GM21526 (cell line): ENCODE measurements around the gene LGALS12.
"Not testable (repeated sequence)": the region's sequence is repeated elsewhere in the genome, so short reads cannot be mapped to it uniquely, and the experiment has no call there.

Source experiments
- ATAC-seq: cut with Tn5 transposase; IDR thresholded peaks from one replicate; pipeline ENCODE4 v1.9.1; 2021; ENCODE audit warnings: moderate library complexity; ENCODE audit not compliant: unreplicated experiment, low FRiP score

The LGALS12 gene

GRCh38 chr11:63504054-63504453, 1.8 kb upstream of the LGALS12 start:
- ATAC-seq, result no peak

- ATAC-seq, result no peak
These were observed 824 bp upstream of the LGALS12 start for GRCh38 chr11:63504933-63505586.

- no peak for ATAC-seq
These were observed 992 bp downstream of the LGALS12 start for GRCh38 chr11:63506876-63507275.

GRCh38 chr11:63507511-63507910, 1.6 kb downstream of the LGALS12 start:
- no peak for ATAC-seq

GRCh38 chr11:63508009-63508408, 2.1 kb downstream of the LGALS12 start:
- no peak for ATAC-seq

GRCh38 chr11:63508745-63509144, 2.9 kb downstream of the LGALS12 start:
- ATAC-seq, result no peak

- ATAC-seq, result no peak
These were observed 4.6 kb downstream of the LGALS12 start for GRCh38 chr11:63510360-63511047.

- no peak for ATAC-seq
These were observed 5.3 kb downstream of the LGALS12 start for GRCh38 chr11:63511048-63511748.

- no peak for ATAC-seq
These were observed 6.9 kb downstream of the LGALS12 start for GRCh38 chr11:63512816-63513215.

GRCh38 chr11:63516109-63516508, 10.2 kb downstream of the LGALS12 start:
- no peak for ATAC-seq

GRCh38 chr11:63517156-63517555, 11.3 kb downstream of the LGALS12 start:
- ATAC-seq, result no peak

GRCh38 chr11:63518548-63518947, 12.7 kb downstream of the LGALS12 start:
- ATAC-seq, result no peak

GRCh38 chr11:63520606-63521170, 14.8 kb downstream of the LGALS12 start:
- ATAC-seq, result no peak

- no peak for ATAC-seq
These were observed 16.0 kb downstream of the LGALS12 start for GRCh38 chr11:63521896-63522295.

- no peak for ATAC-seq
These were observed 17.3 kb downstream of the LGALS12 start for GRCh38 chr11:63523151-63523550.

GRCh38 chr11:63527667-63528066, 21.8 kb downstream of the LGALS12 start:
- no peak for ATAC-seq

GRCh38 chr11:63528156-63528555, 22.3 kb downstream of the LGALS12 start:
- not testable (repeated sequence) for ATAC-seq

GRCh38 chr11:63528729-63529278, 22.9 kb downstream of the LGALS12 start:
- ATAC-seq, result not testable (repeated sequence)

- ATAC-seq, result not testable (repeated sequence)
These were observed 23.5 kb downstream of the LGALS12 start for GRCh38 chr11:63529373-63529772.

- ATAC-seq, result no peak
These were observed 24.1 kb downstream of the LGALS12 start for GRCh38 chr11:63530021-63530420.
